Panc1 (cell line): ENCODE results near the gene MAP2K5. TPM values are rescaled to one million over a fixed set of nuclear protein-coding genes. Genes with fewer than 3 reads are reported as not detected.

Experiments used
- ATAC-seq: fragments of 200-7000 bp; cut with Tn5 transposase; 2 replicates; pipeline ENCODE4 v1.9.1; 2020; ENCODE audit warnings: mild to moderate bottlenecking, moderate library complexity
- BruUV-seq: library from RNA; stranded (reverse); fragments of 400-500 nt; replicated peaks from 2 replicates; lab custom pipeline; 2021; lab: Mats Ljungman, UMichigan
- CTCF ChIA-PET: fragments of 300-600 bp; sonication (Branson Sonifier 250); formaldehyde crosslinking; loops from one replicate; lab custom pipeline; 2022; ENCODE audit warnings: antibody characterized with exemption; lab: Charles Lee
- POLR2A ChIA-PET: fragments of 300-600 bp; sonication (Branson Sonifier 250); formaldehyde crosslinking; loops from one replicate; lab custom pipeline; 2022; ENCODE audit warnings: antibody characterized with exemption; lab: Charles Lee
- DNase-seq: peaks from one replicate; pipeline ENCODE4 v3.0.0-alpha.2; 2010; ENCODE audit warnings: low read depth, low spot score
- H3K27ac ChIP-seq: 2 replicates; pipeline ENCODE4 v1.5.1; 2011; ENCODE audit warnings: mild to moderate bottlenecking, low read length, inconsistent platforms
- H3K27me3 ChIP-seq: fragments of 200-500 bp; sonication (Bioruptor generic); 2 replicates; pipeline ENCODE4 v1.6.0; 2014; ENCODE audit warnings: low read length, inconsistent platforms; ENCODE audit not compliant: control insufficient read depth, insufficient read depth
- H3K36me3 ChIP-seq: fragments of 200-500 bp; sonication (Bioruptor generic); 2 replicates; pipeline ENCODE4 v1.5.1; 2014; ENCODE audit warnings: inconsistent platforms, mild to moderate bottlenecking, low read length, moderate library complexity; ENCODE audit not compliant: control insufficient read depth, insufficient read depth
- H3K4me1 ChIP-seq: 2 replicates; pipeline ENCODE4 v1.5.1; 2011; ENCODE audit warnings: inconsistent platforms, mild to moderate bottlenecking, low read length, moderate library complexity; ENCODE audit not compliant: control insufficient read depth, insufficient read depth
- H3K4me3 ChIP-seq, 2 experiments: 2 replicates each; pipeline ENCODE4 v1.5.1; 2011 to 2012; ENCODE audit warnings: low read depth in 2 of 2, low read length in 2 of 2, mild to moderate bottlenecking in 2 of 2, inconsistent platforms in 1 of 2, moderate library complexity in 1 of 2
- H3K9me3 ChIP-seq: fragments of 200-500 bp; sonication (Bioruptor generic); 2 replicates; pipeline ENCODE4 v1.5.1; 2014; ENCODE audit warnings: low read depth, mild to moderate bottlenecking, inconsistent platforms, low read length, moderate library complexity; ENCODE audit not compliant: control insufficient read depth, insufficient read depth
- POLR2AphosphoS5 ChIP-seq: IDR thresholded peaks from 2 replicates; pipeline ENCODE4 v1.6.1; 2012; ENCODE audit warnings: mild to moderate bottlenecking, low read depth, low read length, moderate library complexity
- SIN3A ChIP-seq: IDR thresholded peaks from 2 replicates; pipeline ENCODE4 v1.6.1; 2012; ENCODE audit warnings: low read depth, mild to moderate bottlenecking, low read length, moderate library complexity, borderline replicate concordance; ENCODE audit not compliant: insufficient read depth
- TCF7L2 ChIP-seq: IDR thresholded peaks from 2 replicates; pipeline ENCODE4 v1.6.1; 2011; ENCODE audit warnings: mild to moderate bottlenecking, low read depth, low read length, inconsistent platforms
- in situ Hi-C: cut with HindIII; loops from 2 replicates; pipeline ENCODE4 v1.10.0; 2016; ENCODE audit warnings: low sequenced_read_pairs, low pct_unique_long_range_greater_than_20kb
- intact Hi-C: fragments of 100-400 bp; cut with micrococcal nuclease; formaldehyde crosslinking; loops from one replicate; pipeline ENCODE4 v1.10.0; 2022; ENCODE audit not compliant: unreplicated experiment
- total RNA-seq: library from RNA; stranded (reverse); gene quantifications from one replicate; pipeline ENCODE4 v1.2.1, GENCODE V29; 2021; ENCODE audit not compliant: unreplicated experiment
- TF ChIP-seq, protein P1 (sequence below): fragments of 450-650 bp; IDR thresholded peaks from 2 replicates; pipeline ENCODE4 v1.5.1; 2017; ENCODE audit warnings: mild to moderate bottlenecking
- TF ChIP-seq, protein P2 (sequence below), 2 experiments: IDR thresholded peaks; 2 replicates each; pipeline ENCODE4 v1.6.1; 2011 to 2012; ENCODE audit warnings: low read depth in 2 of 2, control low read depth in 1 of 2, low read length in 1 of 2, mild to moderate bottlenecking in 1 of 2, moderate library complexity in 1 of 2; ENCODE audit not compliant: insufficient read depth in 1 of 2

MAP2K5 gene
- total RNA-seq, 1 experiment from 2014 or later = 18.3 TPM

GRCh38 chr15:67603063-67603462, 60.6 kb downstream of the MAP2K5 start:
- peaks cover 30% of the 10 kb centered on the region for H3K4me1 ChIP-seq
- CTCF ChIA-PET = no interaction called here
- ATAC-seq = no peak

GRCh38 chr15:67605871-67606270, 63.4 kb downstream of the MAP2K5 start:
- no peaks in the 10 kb centered on the region for H3K27me3 ChIP-seq
- no peak for DNase-seq
- in situ Hi-C loops = no loop called here
- ChIA-PET POLR2A (interaction anchor here (0.5 kb wide), 1 partner anchor 108 kb away, joined by 3 read pairs; no protein-coding TSS in a partner anchor), CTCF (no interaction called here)
- intact Hi-C loops = no loop called here
- ATAC-seq = no peak
- no peaks in the 10 kb centered on the region for H3K9me3 ChIP-seq
- no peak overlapping the region for H3K4me3 ChIP-seq
- H3K27ac ChIP-seq = no peak overlapping the region
- H3K36me3 ChIP-seq = no peaks in the 10 kb centered on the region
- H3K4me1 ChIP-seq = peaks cover 15% of the 10 kb centered on the region
- no TSS peak for BruUV-seq
- TF ChIP-seq POLR2AphosphoS5 (no peak), SIN3A (no peak), TCF7L2 (no peak)
- TF ChIP-seq, protein P1, sequence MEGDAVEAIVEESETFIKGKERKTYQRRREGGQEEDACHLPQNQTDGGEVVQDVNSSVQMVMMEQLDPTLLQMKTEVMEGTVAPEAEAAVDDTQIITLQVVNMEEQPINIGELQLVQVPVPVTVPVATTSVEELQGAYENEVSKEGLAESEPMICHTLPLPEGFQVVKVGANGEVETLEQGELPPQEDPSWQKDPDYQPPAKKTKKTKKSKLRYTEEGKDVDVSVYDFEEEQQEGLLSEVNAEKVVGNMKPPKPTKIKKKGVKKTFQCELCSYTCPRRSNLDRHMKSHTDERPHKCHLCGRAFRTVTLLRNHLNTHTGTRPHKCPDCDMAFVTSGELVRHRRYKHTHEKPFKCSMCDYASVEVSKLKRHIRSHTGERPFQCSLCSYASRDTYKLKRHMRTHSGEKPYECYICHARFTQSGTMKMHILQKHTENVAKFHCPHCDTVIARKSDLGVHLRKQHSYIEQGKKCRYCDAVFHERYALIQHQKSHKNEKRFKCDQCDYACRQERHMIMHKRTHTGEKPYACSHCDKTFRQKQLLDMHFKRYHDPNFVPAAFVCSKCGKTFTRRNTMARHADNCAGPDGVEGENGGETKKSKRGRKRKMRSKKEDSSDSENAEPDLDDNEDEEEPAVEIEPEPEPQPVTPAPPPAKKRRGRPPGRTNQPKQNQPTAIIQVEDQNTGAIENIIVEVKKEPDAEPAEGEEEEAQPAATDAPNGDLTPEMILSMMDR = no peak
- TF ChIP-seq, protein P2, sequence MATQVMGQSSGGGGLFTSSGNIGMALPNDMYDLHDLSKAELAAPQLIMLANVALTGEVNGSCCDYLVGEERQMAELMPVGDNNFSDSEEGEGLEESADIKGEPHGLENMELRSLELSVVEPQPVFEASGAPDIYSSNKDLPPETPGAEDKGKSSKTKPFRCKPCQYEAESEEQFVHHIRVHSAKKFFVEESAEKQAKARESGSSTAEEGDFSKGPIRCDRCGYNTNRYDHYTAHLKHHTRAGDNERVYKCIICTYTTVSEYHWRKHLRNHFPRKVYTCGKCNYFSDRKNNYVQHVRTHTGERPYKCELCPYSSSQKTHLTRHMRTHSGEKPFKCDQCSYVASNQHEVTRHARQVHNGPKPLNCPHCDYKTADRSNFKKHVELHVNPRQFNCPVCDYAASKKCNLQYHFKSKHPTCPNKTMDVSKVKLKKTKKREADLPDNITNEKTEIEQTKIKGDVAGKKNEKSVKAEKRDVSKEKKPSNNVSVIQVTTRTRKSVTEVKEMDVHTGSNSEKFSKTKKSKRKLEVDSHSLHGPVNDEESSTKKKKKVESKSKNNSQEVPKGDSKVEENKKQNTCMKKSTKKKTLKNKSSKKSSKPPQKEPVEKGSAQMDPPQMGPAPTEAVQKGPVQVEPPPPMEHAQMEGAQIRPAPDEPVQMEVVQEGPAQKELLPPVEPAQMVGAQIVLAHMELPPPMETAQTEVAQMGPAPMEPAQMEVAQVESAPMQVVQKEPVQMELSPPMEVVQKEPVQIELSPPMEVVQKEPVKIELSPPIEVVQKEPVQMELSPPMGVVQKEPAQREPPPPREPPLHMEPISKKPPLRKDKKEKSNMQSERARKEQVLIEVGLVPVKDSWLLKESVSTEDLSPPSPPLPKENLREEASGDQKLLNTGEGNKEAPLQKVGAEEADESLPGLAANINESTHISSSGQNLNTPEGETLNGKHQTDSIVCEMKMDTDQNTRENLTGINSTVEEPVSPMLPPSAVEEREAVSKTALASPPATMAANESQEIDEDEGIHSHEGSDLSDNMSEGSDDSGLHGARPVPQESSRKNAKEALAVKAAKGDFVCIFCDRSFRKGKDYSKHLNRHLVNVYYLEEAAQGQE (IDR thresholded peaks at IDR 0.05; ENCODE audit: insufficient read depth in 1 of 2, low read depth in 2 of 2, low read length in 1 of 2) = no peak

More at GRCh38 chr15:67603063-67603462, 60.6 kb downstream of the MAP2K5 start:
- H3K9me3 ChIP-seq = no peaks in the 10 kb centered on the region
- POLR2A ChIA-PET = no interaction called here
- no peak overlapping the region; the same call in 1 of the 2 replicates for H3K27ac ChIP-seq
- intact Hi-C loops (no loop called here), in situ Hi-C loops (no loop called here)
- no peaks in the 10 kb centered on the region for H3K36me3 ChIP-seq
- H3K4me3 ChIP-seq = no peak overlapping the region
- no peak for DNase-seq
- no TSS peak for BruUV-seq
- no peaks in the 10 kb centered on the region for H3K27me3 ChIP-seq
- TF ChIP-seq POLR2AphosphoS5 = no peak
- no peak for TF ChIP-seq SIN3A
- TF ChIP-seq, protein P1 = no peak
- no peak for TF ChIP-seq TCF7L2
- TF ChIP-seq, protein P2 (IDR thresholded peaks at IDR 0.05; ENCODE audit: insufficient read depth in 1 of 2, low read depth in 2 of 2, low read length in 1 of 2) = no peak
